Endothelial cell of umbilical vein (primary cell): ENCODE data around the gene CHSY1. TPM values are rescaled to one million over a fixed set of nuclear protein-coding genes. Genes with fewer than 3 reads are reported as not detected.

ENCODE experiments used
- BruUV-seq: library from RNA; stranded (reverse); fragments of 400-500 nt; replicated peaks from 2 replicates; lab custom pipeline; 2021; lab: Mats Ljungman, UMichigan
- CTCF ChIA-PET: fragments of 300-600, 350-600 bp; sonication (Branson Sonifier 250); formaldehyde crosslinking; loops from one replicate; lab custom pipeline; 2021; ENCODE audit warnings: antibody characterized with exemption, inconsistent platforms; lab: Charles Lee
- POLR2A ChIA-PET: fragments of 300-600, 350-600 bp; sonication (Branson Sonifier 250); formaldehyde crosslinking; loops from one replicate; lab custom pipeline; 2021; ENCODE audit warnings: antibody characterized with exemption, inconsistent platforms; lab: Charles Lee
- DNase-seq: peaks from one replicate; pipeline ENCODE4 v3.0.0-alpha.2; 2011; ENCODE audit warnings: low read depth, low spot score
- FAIRE-seq: peaks from 2 replicates; lab custom pipeline; 2011; peaks lifted over from hg19 to GRCh38; lab: Jason Lieb, UNC
- H2AFZ ChIP-seq: 2 replicates; pipeline ENCODE4 v1.6.0; 2012; ENCODE audit warnings: low read depth, low read length, control low read depth, inconsistent platforms
- H3K27ac ChIP-seq: 2 replicates; pipeline ENCODE4 v1.5.1; 2011; ENCODE audit warnings: low read depth, mild to moderate bottlenecking, control low read depth, low read length, moderate library complexity; ENCODE audit not compliant: insufficient read depth
- H3K27me3 ChIP-seq, 2 experiments: 2 replicates each; pipeline versions ENCODE4 v1.6.0 to v1.6.1; 2011; ENCODE audit warnings: low read length in 2 of 2, mixed read lengths in 1 of 2; ENCODE audit not compliant: control insufficient read depth in 2 of 2, insufficient read depth in 2 of 2
- H3K36me3 ChIP-seq, 2 experiments: 2 replicates in 1 of 2; 3 replicates in 1 of 2; pipeline ENCODE4 v1.5.1; 2011; ENCODE audit warnings: low read length in 2 of 2, mild to moderate bottlenecking in 1 of 2, moderate library complexity in 1 of 2; ENCODE audit not compliant: control insufficient read depth in 2 of 2, insufficient read depth in 2 of 2; ENCODE audit errors: extremely low read depth in 1 of 2
- H3K4me1 ChIP-seq: 3 replicates; pipeline ENCODE4 v1.5.1; 2011; ENCODE audit warnings: mild to moderate bottlenecking, low read length; ENCODE audit not compliant: control insufficient read depth, insufficient read depth; ENCODE audit errors: extremely low read depth
- H3K4me2 ChIP-seq: 2 replicates; pipeline ENCODE4 v1.6.1; 2011; ENCODE audit warnings: low read length, control low read depth, mixed read lengths; ENCODE audit not compliant: insufficient read depth
- H3K4me3 ChIP-seq, 3 experiments: fragments of 200-600 bp in 1 of 3; sonication (generic), shearing (Covaris generic) in 1 of 3; replicated peaks in 1 of 3; 2 replicates each; pipeline ENCODE4 v1.5.1; 2011 to 2016; ENCODE audit warnings: control low read depth in 3 of 3, low read length in 3 of 3, mild to moderate bottlenecking in 2 of 3, inconsistent platforms in 1 of 3, low read depth in 1 of 3, moderate library complexity in 1 of 3; ENCODE audit not compliant: insufficient read depth in 1 of 3
- H3K79me2 ChIP-seq: 2 replicates; pipeline ENCODE4 v1.6.0; 2012; ENCODE audit warnings: low read length, inconsistent platforms; ENCODE audit not compliant: control insufficient read depth, insufficient read depth
- H3K9ac ChIP-seq: replicated peaks from 2 replicates; pipeline ENCODE3; 2011; ENCODE audit warnings: low read length, control low read depth; ENCODE audit not compliant: insufficient read depth; ENCODE audit errors: extremely low read depth
- H3K9me1 ChIP-seq: replicated peaks from 3 replicates; pipeline ENCODE4 v1.6.0; 2011; ENCODE audit warnings: mild to moderate bottlenecking, low read length; ENCODE audit not compliant: control insufficient read depth, insufficient read depth; ENCODE audit errors: extremely low read depth
- H3K9me3 ChIP-seq: replicated peaks from 2 replicates; pipeline ENCODE4 v1.5.1; 2012; ENCODE audit warnings: low read length, inconsistent platforms; ENCODE audit not compliant: control insufficient read depth, insufficient read depth
- H4K20me1 ChIP-seq: replicated peaks from 2 replicates; pipeline ENCODE3; 2011; ENCODE audit warnings: mild to moderate bottlenecking, low read length; ENCODE audit not compliant: control insufficient read depth, insufficient read depth; ENCODE audit errors: extremely low read depth
- EZH2 ChIP-seq: IDR thresholded peaks from 2 replicates; pipeline ENCODE4 v1.6.1; 2012; ENCODE audit warnings: borderline replicate concordance, low read depth, mild to moderate bottlenecking, moderate library complexity, low read length, inconsistent platforms; ENCODE audit not compliant: severe bottlenecking
- FOS ChIP-seq: IDR thresholded peaks from 2 replicates; pipeline ENCODE4 v1.6.1; 2011; ENCODE audit warnings: mild to moderate bottlenecking, low read length, moderate library complexity, borderline replicate concordance; ENCODE audit not compliant: insufficient read depth
- GATA2 ChIP-seq: IDR thresholded peaks from 2 replicates; pipeline ENCODE4 v1.7.0; 2011; ENCODE audit warnings: low read depth, mild to moderate bottlenecking, moderate library complexity, mixed read lengths, low read length; ENCODE audit not compliant: insufficient read length, insufficient read depth
- JUN ChIP-seq: IDR thresholded peaks from 2 replicates; pipeline ENCODE4 v1.6.1; 2011; ENCODE audit warnings: borderline replicate concordance, low read depth; ENCODE audit not compliant: insufficient read length, insufficient read depth
- MYC ChIP-seq: IDR thresholded peaks from one replicate; pipeline ENCODE4 v1.6.1; 2011; ENCODE audit warnings: mild to moderate bottlenecking, low read depth, low read length
- POLR2A ChIP-seq: IDR thresholded peaks from 2 replicates; pipeline ENCODE4 v1.6.1; 2012; ENCODE audit warnings: low read depth, mild to moderate bottlenecking, control low read depth, low read length
- POLR2AphosphoS5 ChIP-seq: IDR thresholded peaks from 2 replicates; pipeline ENCODE4 v1.6.1; 2012; ENCODE audit warnings: low read depth, mild to moderate bottlenecking, control low read depth, low read length, moderate library complexity; ENCODE audit not compliant: insufficient read depth
- dilution Hi-C: fragments of 300-500 bp; cut with MboI; formaldehyde crosslinking; loops from one replicate; pipeline ENCODE4 v1.15.0; 2019; ENCODE audit warnings: low sequenced_read_pairs; ENCODE audit not compliant: extremely low pct_ligation_motif_present
- intact Hi-C: fragments of 100-400 bp; cut with micrococcal nuclease; formaldehyde crosslinking; loops from one replicate; pipeline ENCODE4 v1.10.0; 2022
- polyA plus RNA-seq, 4 experiments: library from polyadenylated mRNA; depleted of rRNA in 3 of 4; stranded (reverse) in 3 of 4; unstranded in 1 of 4; fragments of >200 nt; gene quantifications; 2 replicates each; pipeline versions ENCODE4 v1.2.1 to v1.2.3, GENCODE V29; 2011 to 2012; ENCODE audit warnings: missing spikeins in 1 of 4
- total RNA-seq: library from RNA; stranded (reverse); gene quantifications from 2 replicates; pipeline ENCODE4 v1.2.3, GENCODE V29; 2021
- TF ChIP-seq, protein P1 (sequence below), 2 donors: IDR thresholded peaks; 1 replicate in 1 of 2; 2 replicates in 1 of 2; pipeline ENCODE4 v1.5.1; 2011; ENCODE audit warnings: low read length in 2 of 2, mild to moderate bottlenecking in 2 of 2, moderate library complexity in 2 of 2, control low read depth in 1 of 2, inconsistent platforms in 1 of 2, low read depth in 1 of 2; ENCODE audit not compliant: insufficient read depth in 1 of 2; ENCODE audit errors: extremely low read depth in 1 of 2
- TF ChIP-seq, protein P2 (sequence below): IDR thresholded peaks from 2 replicates; pipeline ENCODE4 v1.6.1; 2011; ENCODE audit not compliant: insufficient read depth, insufficient read length

CHSY1 gene
- total and polyA plus RNA-seq, 2 donors (not counting 3 experiments of a cell fraction or from before 2014, with no cell fraction given): 23.7 to 50.8 TPM

DNA sequence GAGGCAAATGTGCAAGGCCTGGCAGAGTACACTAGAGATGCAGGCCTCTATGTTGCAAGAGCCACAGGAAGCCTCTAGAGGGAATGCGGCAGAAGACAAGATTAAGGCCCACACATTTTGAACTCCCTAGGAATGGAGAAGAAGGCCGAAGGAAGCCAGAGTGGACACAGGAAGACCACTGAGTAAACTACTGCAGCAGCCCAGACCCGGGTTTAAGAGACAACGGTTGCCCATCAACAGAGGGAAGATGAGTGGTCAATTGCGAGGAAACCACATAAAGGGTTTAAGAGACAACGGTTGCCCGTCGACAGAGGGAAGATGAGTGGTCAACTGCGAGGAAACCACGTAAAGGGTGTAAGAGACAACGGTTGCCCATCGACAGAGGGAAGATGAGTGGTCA is 14.6 kb downstream of the CHSY1 start:
- no peak overlapping the region for H3K4me3 ChIP-seq
- dilution Hi-C loops (no loop called here), intact Hi-C loops (no loop called here)
- no peak overlapping the region for H3K4me2 ChIP-seq
- H3K36me3 ChIP-seq: peaks cover 5 to 8% of the 10 kb centered on the region in 2 experiments
- no TSS peak for BruUV-seq
- H3K27me3 ChIP-seq: no peaks in the 10 kb centered on the region
- peaks cover 10% of the 10 kb centered on the region for H4K20me1 ChIP-seq
- no peak overlapping the region for H3K27ac ChIP-seq
- H3K79me2 ChIP-seq: peaks cover 93% of the 10 kb centered on the region
- H3K9ac ChIP-seq: no peak overlapping the region
- DNase-seq: no peak
- FAIRE-seq: no peak
- H3K9me3 ChIP-seq: no peaks in the 10 kb centered on the region
- no peak for TF ChIP-seq POLR2A
- TF ChIP-seq EZH2: no peak
- TF ChIP-seq, protein P1, sequence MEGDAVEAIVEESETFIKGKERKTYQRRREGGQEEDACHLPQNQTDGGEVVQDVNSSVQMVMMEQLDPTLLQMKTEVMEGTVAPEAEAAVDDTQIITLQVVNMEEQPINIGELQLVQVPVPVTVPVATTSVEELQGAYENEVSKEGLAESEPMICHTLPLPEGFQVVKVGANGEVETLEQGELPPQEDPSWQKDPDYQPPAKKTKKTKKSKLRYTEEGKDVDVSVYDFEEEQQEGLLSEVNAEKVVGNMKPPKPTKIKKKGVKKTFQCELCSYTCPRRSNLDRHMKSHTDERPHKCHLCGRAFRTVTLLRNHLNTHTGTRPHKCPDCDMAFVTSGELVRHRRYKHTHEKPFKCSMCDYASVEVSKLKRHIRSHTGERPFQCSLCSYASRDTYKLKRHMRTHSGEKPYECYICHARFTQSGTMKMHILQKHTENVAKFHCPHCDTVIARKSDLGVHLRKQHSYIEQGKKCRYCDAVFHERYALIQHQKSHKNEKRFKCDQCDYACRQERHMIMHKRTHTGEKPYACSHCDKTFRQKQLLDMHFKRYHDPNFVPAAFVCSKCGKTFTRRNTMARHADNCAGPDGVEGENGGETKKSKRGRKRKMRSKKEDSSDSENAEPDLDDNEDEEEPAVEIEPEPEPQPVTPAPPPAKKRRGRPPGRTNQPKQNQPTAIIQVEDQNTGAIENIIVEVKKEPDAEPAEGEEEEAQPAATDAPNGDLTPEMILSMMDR (IDR thresholded peaks at IDR 0.05; ENCODE audit: extremely low read depth in 1 of 2, insufficient read depth in 1 of 2, low read depth in 1 of 2, low read length in 2 of 2): no peak
- TF ChIP-seq POLR2AphosphoS5: no peak
- TF ChIP-seq GATA2: no peak
- no peak for TF ChIP-seq FOS
- no peak for TF ChIP-seq MYC
- TF ChIP-seq JUN: no peak
- TF ChIP-seq, protein P2, sequence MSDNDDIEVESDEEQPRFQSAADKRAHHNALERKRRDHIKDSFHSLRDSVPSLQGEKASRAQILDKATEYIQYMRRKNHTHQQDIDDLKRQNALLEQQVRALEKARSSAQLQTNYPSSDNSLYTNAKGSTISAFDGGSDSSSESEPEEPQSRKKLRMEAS: no peak
- POLR2A ChIA-PET: no interaction called here
- no peaks in the 10 kb centered on the region for H3K9me1 ChIP-seq
- CTCF ChIA-PET: interaction anchor here (0.6 to 1.1 kb wide), 2 partner anchors 42 to 1712 kb away, joined by 3 read pairs; no protein-coding TSS in a partner anchor
- peaks cover 3% of the 10 kb centered on the region for H3K4me1 ChIP-seq
- H2AFZ ChIP-seq: no peak overlapping the region
